Panc1 (cell line): ENCODE measurements around the gene ELAVL1. TPM values are rescaled to one million over a fixed set of nuclear protein-coding genes. Genes with fewer than 3 reads are reported as not detected.
"Not testable (repeated sequence)": the region's sequence is repeated elsewhere in the genome, so short reads cannot be mapped to it uniquely, and the experiment has no call there.

Source experiments
- ATAC-seq: fragments of 200-7000 bp; cut with Tn5 transposase; 2 replicates; pipeline ENCODE4 v1.9.1; 2020; ENCODE audit warnings: mild to moderate bottlenecking, moderate library complexity
- BruUV-seq: library from RNA; stranded (reverse); fragments of 400-500 nt; replicated peaks from 2 replicates; lab custom pipeline; 2021; lab: Mats Ljungman, UMichigan
- CTCF ChIA-PET: fragments of 300-600 bp; sonication (Branson Sonifier 250); formaldehyde crosslinking; loops from one replicate; lab custom pipeline; 2022; ENCODE audit warnings: antibody characterized with exemption; lab: Charles Lee
- POLR2A ChIA-PET: fragments of 300-600 bp; sonication (Branson Sonifier 250); formaldehyde crosslinking; loops from one replicate; lab custom pipeline; 2022; ENCODE audit warnings: antibody characterized with exemption; lab: Charles Lee
- DNase-seq: peaks from one replicate; pipeline ENCODE4 v3.0.0-alpha.2; 2010; ENCODE audit warnings: low read depth, low spot score
- H3K27ac ChIP-seq: 2 replicates; pipeline ENCODE4 v1.5.1; 2011; ENCODE audit warnings: mild to moderate bottlenecking, low read length, inconsistent platforms
- H3K27me3 ChIP-seq: fragments of 200-500 bp; sonication (Bioruptor generic); 2 replicates; pipeline ENCODE4 v1.6.0; 2014; ENCODE audit warnings: low read length, inconsistent platforms; ENCODE audit not compliant: control insufficient read depth, insufficient read depth
- H3K36me3 ChIP-seq: fragments of 200-500 bp; sonication (Bioruptor generic); 2 replicates; pipeline ENCODE4 v1.5.1; 2014; ENCODE audit warnings: inconsistent platforms, mild to moderate bottlenecking, low read length, moderate library complexity; ENCODE audit not compliant: control insufficient read depth, insufficient read depth
- H3K4me1 ChIP-seq: 2 replicates; pipeline ENCODE4 v1.5.1; 2011; ENCODE audit warnings: inconsistent platforms, mild to moderate bottlenecking, low read length, moderate library complexity; ENCODE audit not compliant: control insufficient read depth, insufficient read depth
- H3K4me3 ChIP-seq, 2 experiments: 2 replicates each; pipeline ENCODE4 v1.5.1; 2011 to 2012; ENCODE audit warnings: low read depth in 2 of 2, low read length in 2 of 2, mild to moderate bottlenecking in 2 of 2, inconsistent platforms in 1 of 2, moderate library complexity in 1 of 2
- H3K9me3 ChIP-seq: fragments of 200-500 bp; sonication (Bioruptor generic); 2 replicates; pipeline ENCODE4 v1.5.1; 2014; ENCODE audit warnings: low read depth, mild to moderate bottlenecking, inconsistent platforms, low read length, moderate library complexity; ENCODE audit not compliant: control insufficient read depth, insufficient read depth
- CTCF ChIP-seq: fragments of 450-650 bp; IDR thresholded peaks from 2 replicates; pipeline ENCODE4 v1.5.1; 2017; ENCODE audit warnings: mild to moderate bottlenecking
- POLR2AphosphoS5 ChIP-seq: IDR thresholded peaks from 2 replicates; pipeline ENCODE4 v1.6.1; 2012; ENCODE audit warnings: mild to moderate bottlenecking, low read depth, low read length, moderate library complexity
- REST ChIP-seq, 2 experiments: IDR thresholded peaks; 2 replicates each; pipeline ENCODE4 v1.6.1; 2011 to 2012; ENCODE audit warnings: low read depth in 2 of 2, control low read depth in 1 of 2, low read length in 1 of 2, mild to moderate bottlenecking in 1 of 2, moderate library complexity in 1 of 2; ENCODE audit not compliant: insufficient read depth in 1 of 2
- SIN3A ChIP-seq: IDR thresholded peaks from 2 replicates; pipeline ENCODE4 v1.6.1; 2012; ENCODE audit warnings: low read depth, mild to moderate bottlenecking, low read length, moderate library complexity, borderline replicate concordance; ENCODE audit not compliant: insufficient read depth
- TCF7L2 ChIP-seq: IDR thresholded peaks from 2 replicates; pipeline ENCODE4 v1.6.1; 2011; ENCODE audit warnings: mild to moderate bottlenecking, low read depth, low read length, inconsistent platforms
- in situ Hi-C: cut with HindIII; loops from 2 replicates; pipeline ENCODE4 v1.10.0; 2016; ENCODE audit warnings: low sequenced_read_pairs, low pct_unique_long_range_greater_than_20kb
- intact Hi-C: fragments of 100-400 bp; cut with micrococcal nuclease; formaldehyde crosslinking; loops from one replicate; pipeline ENCODE4 v1.10.0; 2022; ENCODE audit not compliant: unreplicated experiment
- total RNA-seq: library from RNA; stranded (reverse); gene quantifications from one replicate; pipeline ENCODE4 v1.2.1, GENCODE V29; 2021; ENCODE audit not compliant: unreplicated experiment

ELAVL1 gene
- total RNA-seq, 1 experiment from 2014 or later, result 123 TPM

GRCh38 chr19:7918615-7919421, 86.6 kb downstream of the ELAVL1 start:
- H3K27ac ChIP-seq, result peak overlapping the region; percentile 44
- intact Hi-C loops (no loop called here), in situ Hi-C loops (no loop called here)
- ChIA-PET POLR2A (no interaction called here), CTCF (interaction anchor here (0.8 kb wide), 1 partner anchor 22 kb away, joined by 3 read pairs; no protein-coding TSS in a partner anchor)
- H3K4me1 ChIP-seq, result peaks cover 20% of the 10 kb centered on the region
- H3K9me3 ChIP-seq, result no peaks in the 10 kb centered on the region
- ATAC-seq, result no peak
- H3K36me3 ChIP-seq, result no peaks in the 10 kb centered on the region; the same call in 1 of the 2 replicates
- BruUV-seq, result no TSS peak
- TF ChIP-seq TCF7L2 (no peak), SIN3A (no peak)
- DNase-seq, result no peak
- H3K27me3 ChIP-seq, result no peaks in the 10 kb centered on the region
- peak overlapping the region; percentile 61 to 62 for H3K4me3 ChIP-seq

GRCh38 chr19:7918062-7918614, 87.3 kb downstream of the ELAVL1 start:
- ATAC-seq, POLR2A ChIA-PET, DNase-seq, in situ Hi-C loops, H3K27me3 ChIP-seq, intact Hi-C loops, H3K36me3 ChIP-seq, BruUV-seq, H3K9me3 ChIP-seq: not testable (repeated sequence)
- Histone ChIP-seq H3K4me1 (peaks cover 16% of the 10 kb centered on the region), H3K27ac (peak overlapping the region; percentile 44), H3K4me3 (peak overlapping the region; percentile 61 to 62)
- CTCF ChIA-PET, result interaction anchor here (0.8 kb wide), 1 partner anchor 23 kb away, joined by 3 read pairs; no protein-coding TSS in a partner anchor
- TF ChIP-seq CTCF, result peak; percentile 52
- 0 out of 2 replicates have a peak, but pooled peaks have one; percentile 51 for TF ChIP-seq SIN3A

- TF ChIP-seq TCF7L2 (0 out of 2 replicates have a peak, but pooled peaks have one; percentile 16), POLR2AphosphoS5 (no peak), SIN3A (no peak; the same call in 1 of the 2 replicates), CTCF (peak; percentile 88), REST (IDR thresholded peaks at IDR 0.05; ENCODE audit: insufficient read depth in 1 of 2, low read depth in 2 of 2, low read length in 1 of 2) (no peak)
- ChIA-PET POLR2A (interaction anchor here (1.3 kb wide), 1 partner anchor 26 kb away, joined by 4 read pairs; the partner anchor contains the start of gene TIMM44), CTCF (no interaction called here)
- Histone ChIP-seq H3K4me3 (peak overlapping the region; percentile 61 to 62), H3K4me1 (peaks cover 16% of the 10 kb centered on the region), H3K36me3 (no peaks in the 10 kb centered on the region; the same call in 1 of the 2 replicates), H3K9me3 (no peaks in the 10 kb centered on the region), H3K27me3 (no peaks in the 10 kb centered on the region), H3K27ac (peak overlapping the region; percentile 66)
- BruUV-seq, result no TSS peak
- no peak for DNase-seq
- intact Hi-C loops, result no loop called here
- peak; percentile 63 for ATAC-seq
- in situ Hi-C loops, result no loop called here
Observed at GRCh38 chr19:7917267-7918061, 88.0 kb downstream of the ELAVL1 start.
